Measurements from ENCODE around the gene DDHD1. TPM values are rescaled to one million over a fixed set of nuclear protein-coding genes. Genes with fewer than 3 reads are reported as not detected.

DDHD1 gene
- total RNA-seq, 4 donors from 2014 or later: 1.4 to 14.3 (median 5.8) TPM

DNA sequence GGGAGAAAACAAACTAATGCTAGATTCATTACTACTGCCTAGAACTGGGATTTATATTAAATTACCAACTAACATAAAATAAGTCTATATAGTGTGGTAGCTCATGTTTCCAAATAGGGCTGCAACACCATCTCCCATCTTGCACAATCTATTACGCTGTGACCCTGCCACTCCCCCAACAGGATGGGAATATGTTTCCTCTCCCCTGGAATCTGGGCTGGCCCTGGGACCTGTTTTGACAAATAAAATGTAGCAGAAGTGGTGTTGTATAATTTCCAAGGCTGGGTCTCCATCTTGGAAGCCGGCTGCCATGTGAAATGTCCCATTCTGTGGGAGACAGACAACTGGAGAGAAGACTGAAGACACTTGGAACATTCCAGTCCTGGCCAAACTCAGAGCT, 156.6 kb downstream of the DDHD1 start:
- TF ChIP-seq, protein P1, sequence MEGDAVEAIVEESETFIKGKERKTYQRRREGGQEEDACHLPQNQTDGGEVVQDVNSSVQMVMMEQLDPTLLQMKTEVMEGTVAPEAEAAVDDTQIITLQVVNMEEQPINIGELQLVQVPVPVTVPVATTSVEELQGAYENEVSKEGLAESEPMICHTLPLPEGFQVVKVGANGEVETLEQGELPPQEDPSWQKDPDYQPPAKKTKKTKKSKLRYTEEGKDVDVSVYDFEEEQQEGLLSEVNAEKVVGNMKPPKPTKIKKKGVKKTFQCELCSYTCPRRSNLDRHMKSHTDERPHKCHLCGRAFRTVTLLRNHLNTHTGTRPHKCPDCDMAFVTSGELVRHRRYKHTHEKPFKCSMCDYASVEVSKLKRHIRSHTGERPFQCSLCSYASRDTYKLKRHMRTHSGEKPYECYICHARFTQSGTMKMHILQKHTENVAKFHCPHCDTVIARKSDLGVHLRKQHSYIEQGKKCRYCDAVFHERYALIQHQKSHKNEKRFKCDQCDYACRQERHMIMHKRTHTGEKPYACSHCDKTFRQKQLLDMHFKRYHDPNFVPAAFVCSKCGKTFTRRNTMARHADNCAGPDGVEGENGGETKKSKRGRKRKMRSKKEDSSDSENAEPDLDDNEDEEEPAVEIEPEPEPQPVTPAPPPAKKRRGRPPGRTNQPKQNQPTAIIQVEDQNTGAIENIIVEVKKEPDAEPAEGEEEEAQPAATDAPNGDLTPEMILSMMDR (IDR thresholded peaks at IDR 0.05): no peak
- TF ChIP-seq POLR2A (IDR thresholded peaks at IDR 0.05): no peak
- H3K4me1 ChIP-seq: peaks cover 0 to 5% (median 0%) of the 10 kb centered on the region in 3 donors
- H3K36me3 ChIP-seq: no peaks in the 10 kb centered on the region
- 73 to 96% methylated on average over 2 of the region's 2 CpGs for WGBS, 2 donors
- no peak for DNase-seq
- H3K9me3 ChIP-seq: no peaks in the 10 kb centered on the region
- H3K27me3 ChIP-seq: no peaks in the 10 kb centered on the region
- H3K27ac ChIP-seq: no peak overlapping the region
- no peak overlapping the region for H3K4me3 ChIP-seq
- intact Hi-C loops (cut with DNase I): no loop called here

DNA sequence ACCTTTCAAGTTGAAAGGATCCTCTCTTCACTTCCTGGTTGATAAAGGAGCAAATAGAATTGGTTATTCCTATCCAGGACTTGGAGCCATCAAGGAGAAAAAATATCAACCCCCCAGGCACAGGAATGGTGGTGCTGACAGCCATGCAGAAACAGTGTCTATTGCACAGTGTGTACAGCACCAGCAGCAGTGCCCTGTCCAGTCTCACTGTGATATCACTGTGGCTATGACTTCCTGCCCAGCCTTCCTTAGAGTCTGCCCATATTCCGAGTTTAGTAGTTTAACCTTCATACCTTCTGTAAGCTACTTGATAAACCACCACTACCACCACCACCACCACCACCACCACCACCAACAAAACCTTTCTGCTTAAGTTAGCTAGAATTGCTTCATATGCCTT, 157.1 kb downstream of the DDHD1 start:
- no peak overlapping the region for H3K4me3 ChIP-seq
- H3K9me3 ChIP-seq: no peaks in the 10 kb centered on the region
- no peaks in the 10 kb centered on the region for H3K27me3 ChIP-seq
- no peak for DNase-seq
- H3K36me3 ChIP-seq: no peaks in the 10 kb centered on the region
- H3K27ac ChIP-seq: no peak overlapping the region
- WGBS, 2 donors: 56 to 73% methylated on average over 1 of the region's 1 CpG
- intact Hi-C loops (cut with DNase I): no loop called here
- TF ChIP-seq, protein P1 (IDR thresholded peaks at IDR 0.05): no peak
- TF ChIP-seq POLR2A (IDR thresholded peaks at IDR 0.05): no peak
- peaks cover 0 to 5% (median 0%) of the 10 kb centered on the region in 3 donors for H3K4me1 ChIP-seq

DNA sequence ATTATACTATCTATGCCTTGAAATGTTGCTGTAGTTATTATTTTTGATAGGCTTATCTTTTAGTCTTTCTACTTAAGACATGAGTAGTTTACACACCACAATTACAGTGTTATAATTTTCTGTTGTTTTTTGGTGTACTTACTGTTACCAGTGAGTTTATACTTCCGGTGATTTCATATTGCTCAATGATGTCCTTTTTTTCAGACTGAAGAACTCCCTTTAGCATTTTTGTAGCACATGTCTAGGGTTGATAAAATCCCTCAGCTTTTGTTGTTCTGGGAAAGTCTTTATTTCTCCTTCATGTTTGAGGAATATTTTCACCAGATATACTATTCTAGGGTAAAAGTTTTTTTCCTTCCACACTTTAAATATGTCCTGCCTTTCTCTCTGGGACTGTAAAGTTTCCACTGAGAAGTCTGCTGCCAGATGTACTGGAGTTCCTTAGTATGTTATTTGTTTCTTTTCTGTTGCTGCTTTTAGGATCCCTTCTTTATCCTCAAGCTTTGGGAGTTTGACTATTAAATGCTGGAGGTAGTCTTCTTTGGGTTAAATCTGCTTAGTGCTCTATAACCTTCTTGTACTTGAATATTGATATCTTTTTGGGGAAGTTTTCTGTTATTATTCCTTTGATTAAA, 160.8 kb downstream of the DDHD1 start:
- intact Hi-C loops (cut with DNase I): no loop called here
- Histone ChIP-seq H3K4me3 (no peak overlapping the region), H3K36me3 (no peaks in the 10 kb centered on the region), H3K27me3 (no peaks in the 10 kb centered on the region), H3K9me3 (no peaks in the 10 kb centered on the region), H3K4me1 (no peaks in the 10 kb centered on the region), H3K27ac (no peak overlapping the region)
- TF ChIP-seq, protein P1 (IDR thresholded peaks at IDR 0.05): no peak
- no peak for TF ChIP-seq POLR2A (IDR thresholded peaks at IDR 0.05)
- 65 to 91% methylated on average over 1 of the region's 1 CpG for WGBS, 2 donors
- DNase-seq: no peak

DNA sequence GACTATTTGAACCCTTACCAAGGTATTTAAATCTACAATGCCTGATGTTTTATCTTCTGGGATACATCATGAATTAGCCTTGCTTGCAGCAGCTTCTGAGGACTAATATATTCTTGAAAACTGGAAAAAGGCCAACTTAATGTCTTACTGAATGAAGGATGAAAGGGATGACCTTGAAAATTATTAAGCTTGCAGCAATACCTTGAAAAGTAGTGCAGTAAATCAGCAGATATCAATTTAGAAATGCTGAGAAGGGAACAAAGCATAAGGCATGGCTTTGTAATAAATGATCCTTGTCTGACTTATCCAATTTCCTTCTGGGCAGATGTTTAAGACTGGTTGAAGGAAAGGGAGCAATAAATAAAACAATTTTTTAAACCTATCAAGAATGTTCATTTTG, 165.0 kb downstream of the DDHD1 start:
- intact Hi-C loops (cut with DNase I): no loop called here
- TF ChIP-seq, protein P1 (IDR thresholded peaks at IDR 0.05): no peak

DNA sequence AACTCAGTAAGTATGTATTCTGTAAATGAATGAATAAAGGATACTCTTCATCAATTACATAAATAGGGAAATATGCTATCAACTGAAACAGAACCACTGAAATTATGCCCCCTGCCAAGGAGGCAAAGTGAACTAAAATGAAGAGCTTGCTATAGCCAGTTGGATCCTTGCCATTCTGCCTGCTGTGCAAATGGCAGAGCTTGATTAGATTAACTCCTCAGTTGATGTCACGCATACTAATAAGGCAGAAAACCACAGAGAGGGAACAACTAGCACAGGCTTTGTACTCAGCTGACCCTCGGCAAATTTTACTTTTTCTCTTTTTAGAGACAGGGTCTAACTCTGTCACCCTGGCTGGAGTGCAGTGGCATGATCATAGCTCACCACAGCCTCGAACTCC, 165.6 kb downstream of the DDHD1 start:
- intact Hi-C loops (cut with DNase I): no loop called here
- 61 to 78% methylated on average over 3 of the region's 3 CpGs for WGBS, 2 donors
- H3K36me3 ChIP-seq: no peaks in the 10 kb centered on the region
- no peak for DNase-seq
- no peaks in the 10 kb centered on the region for H3K4me1 ChIP-seq
- no peak for TF ChIP-seq POLR2A (IDR thresholded peaks at IDR 0.05)
- H3K9me3 ChIP-seq: no peaks in the 10 kb centered on the region
- H3K27ac ChIP-seq: no peak overlapping the region
- no peak overlapping the region for H3K4me3 ChIP-seq
- no peaks in the 10 kb centered on the region for H3K27me3 ChIP-seq

More for the DNA sequence above, 165.0 kb downstream of the DDHD1 start:
- Histone ChIP-seq H3K27ac (no peak overlapping the region), H3K9me3 (no peaks in the 10 kb centered on the region), H3K4me1 (no peaks in the 10 kb centered on the region), H3K36me3 (no peaks in the 10 kb centered on the region), H3K4me3 (no peak overlapping the region), H3K27me3 (no peaks in the 10 kb centered on the region)
- no peak for DNase-seq

DNA sequence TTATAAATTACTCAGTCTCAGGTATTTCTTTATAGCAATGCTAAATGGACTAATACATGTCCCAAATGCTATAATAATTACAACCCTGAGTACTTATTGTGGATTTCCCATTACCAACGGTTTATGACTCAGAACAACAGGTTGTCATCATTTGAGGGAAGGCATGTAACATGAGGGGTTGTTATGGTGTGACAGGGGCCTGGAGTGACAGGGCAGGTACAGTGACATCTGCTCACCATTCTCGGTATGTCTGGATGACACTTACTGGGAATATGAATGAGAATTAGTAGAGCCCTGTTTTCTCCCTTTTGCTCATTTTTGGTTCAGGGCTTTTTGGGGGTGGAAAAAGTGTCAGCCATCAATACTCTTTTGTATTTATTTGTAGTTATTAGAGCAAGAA, 166.1 kb downstream of the DDHD1 start:
- intact Hi-C loops (cut with DNase I): no loop called here
- WGBS, 2 donors: 37 to 45% methylated on average over 2 of the region's 2 CpGs
- no peaks in the 10 kb centered on the region for H3K9me3 ChIP-seq
- H3K27ac ChIP-seq: no peak overlapping the region
- DNase-seq: no peak
- H3K4me3 ChIP-seq: no peak overlapping the region
- no peaks in the 10 kb centered on the region for H3K4me1 ChIP-seq
- no peaks in the 10 kb centered on the region for H3K36me3 ChIP-seq
- TF ChIP-seq, protein P1 (IDR thresholded peaks at IDR 0.05): no peak
- no peak for TF ChIP-seq POLR2A (IDR thresholded peaks at IDR 0.05)
- no peaks in the 10 kb centered on the region for H3K27me3 ChIP-seq

All from esophagus squamous epithelium (tissue), 5 donors.